GM19328 (cell line): ENCODE results near the gene PPP6R2.

Experiments used
- ATAC-seq: cut with Tn5 transposase; IDR thresholded peaks from one replicate; pipeline ENCODE4 v1.9.1; 2021; ENCODE audit warnings: mild to moderate bottlenecking, moderate library complexity; ENCODE audit not compliant: unreplicated experiment

The PPP6R2 gene

GRCh38 chr22:50342651-50343540 lies at the start of gene PPP6R2:
Gene PPP6R2 (plus strand): TSS chr22:50343327. CDS start chr22:50393909, 50,582 bp downstream.
- peak; percentile 54 for ATAC-seq

- ATAC-seq = no peak
These were observed 49.4 kb upstream of the PPP6R2 start for GRCh38 chr22:50293441-50294318.

GRCh38 chr22:50294319-50294656 lies 48.8 kb upstream of the PPP6R2 start:
- no peak for ATAC-seq

GRCh38 chr22:50296658-50297490 lies 46.3 kb upstream of the PPP6R2 start:
- ATAC-seq = no peak

GRCh38 chr22:50297510-50298265 lies 45.4 kb upstream of the PPP6R2 start:
- ATAC-seq = no peak

- ATAC-seq = no peak
These were observed 44.9 kb upstream of the PPP6R2 start for GRCh38 chr22:50298266-50298637.

GRCh38 chr22:50298937-50299784 lies 44.0 kb upstream of the PPP6R2 start:
- no peak for ATAC-seq

- no peak for ATAC-seq
These were observed 43.1 kb upstream of the PPP6R2 start for GRCh38 chr22:50299785-50300619.

- no peak for ATAC-seq
These were observed 42.4 kb upstream of the PPP6R2 start for GRCh38 chr22:50300620-50301257.

GRCh38 chr22:50301581-50301991 lies 41.5 kb upstream of the PPP6R2 start:
- ATAC-seq = no peak

- ATAC-seq = no peak
These were observed 41.0 kb upstream of the PPP6R2 start for GRCh38 chr22:50302041-50302541.

GRCh38 chr22:50302564-50302963 lies 40.6 kb upstream of the PPP6R2 start:
- no peak for ATAC-seq

GRCh38 chr22:50303515-50303847 lies 39.6 kb upstream of the PPP6R2 start:
- ATAC-seq = no peak

- no peak for ATAC-seq
These were observed 39.1 kb upstream of the PPP6R2 start for GRCh38 chr22:50303848-50304527.

- ATAC-seq = no peak
These were observed 38.4 kb upstream of the PPP6R2 start for GRCh38 chr22:50304528-50305392.

GRCh38 chr22:50305393-50305922 lies 37.7 kb upstream of the PPP6R2 start:
- ATAC-seq = no peak
